AG04450 (cell line): ENCODE results near the gene FCHO1. TPM values are rescaled to one million over a fixed set of nuclear protein-coding genes. Genes with fewer than 3 reads are reported as not detected.

Source experiments
- CTCF ChIA-PET: fragments of 300-600, 350-600 bp; formaldehyde crosslinking; extraction: SDS; loops from one replicate; lab custom pipeline; 2022; ENCODE audit warnings: antibody characterized with exemption, inconsistent platforms; lab: Charles Lee
- POLR2A ChIA-PET: fragments of 350-600 bp; formaldehyde crosslinking; extraction: SDS; loops from one replicate; lab custom pipeline; 2021; ENCODE audit warnings: antibody characterized with exemption, inconsistent platforms; lab: Yijun Ruan, JAX
- DNase-seq: peaks from one replicate; pipeline ENCODE4 v3.0.0-alpha.2; 2011; ENCODE audit warnings: low read depth, low spot score
- H3K27ac ChIP-seq: one replicate; pipeline ENCODE4 v1.5.1; 2012; ENCODE audit warnings: low read depth, low read length, control low read depth
- H3K27me3 ChIP-seq: one replicate; pipeline ENCODE4 v1.6.0; 2012; ENCODE audit warnings: low read length; ENCODE audit not compliant: control insufficient read depth, insufficient read depth
- H3K4me3 ChIP-seq: 2 replicates; pipeline ENCODE4 v1.5.1; 2011; ENCODE audit warnings: mild to moderate bottlenecking, low read depth, low read length, control low read depth
- H3K9me3 ChIP-seq: 2 replicates; pipeline ENCODE4 v1.5.1; 2012; ENCODE audit warnings: low read length; ENCODE audit not compliant: control insufficient read depth, insufficient read depth
- polyA plus RNA-seq: library from polyadenylated mRNA; depleted of rRNA; stranded (reverse); fragments of >200 nt; gene quantifications from 2 replicates; pipeline ENCODE4 v1.2.3, GENCODE V29; 2011
- TF ChIP-seq, protein P1 (sequence below): IDR thresholded peaks from 2 replicates; pipeline ENCODE4 v1.5.1; 2011; ENCODE audit warnings: low read depth, low read length, control low read depth, inconsistent platforms

The FCHO1 gene
- polyA plus RNA-seq, 1 experiment = 0.15 TPM

- Histone ChIP-seq H3K27ac (no peak overlapping the region), H3K4me3 (peak overlapping the region; percentile 37), H3K27me3 (peaks cover 7% of the 10 kb centered on the region), H3K9me3 (peaks cover 6% of the 10 kb centered on the region; the same call in 1 of the 2 replicates)
- no peak for DNase-seq
- TF ChIP-seq, protein P1, sequence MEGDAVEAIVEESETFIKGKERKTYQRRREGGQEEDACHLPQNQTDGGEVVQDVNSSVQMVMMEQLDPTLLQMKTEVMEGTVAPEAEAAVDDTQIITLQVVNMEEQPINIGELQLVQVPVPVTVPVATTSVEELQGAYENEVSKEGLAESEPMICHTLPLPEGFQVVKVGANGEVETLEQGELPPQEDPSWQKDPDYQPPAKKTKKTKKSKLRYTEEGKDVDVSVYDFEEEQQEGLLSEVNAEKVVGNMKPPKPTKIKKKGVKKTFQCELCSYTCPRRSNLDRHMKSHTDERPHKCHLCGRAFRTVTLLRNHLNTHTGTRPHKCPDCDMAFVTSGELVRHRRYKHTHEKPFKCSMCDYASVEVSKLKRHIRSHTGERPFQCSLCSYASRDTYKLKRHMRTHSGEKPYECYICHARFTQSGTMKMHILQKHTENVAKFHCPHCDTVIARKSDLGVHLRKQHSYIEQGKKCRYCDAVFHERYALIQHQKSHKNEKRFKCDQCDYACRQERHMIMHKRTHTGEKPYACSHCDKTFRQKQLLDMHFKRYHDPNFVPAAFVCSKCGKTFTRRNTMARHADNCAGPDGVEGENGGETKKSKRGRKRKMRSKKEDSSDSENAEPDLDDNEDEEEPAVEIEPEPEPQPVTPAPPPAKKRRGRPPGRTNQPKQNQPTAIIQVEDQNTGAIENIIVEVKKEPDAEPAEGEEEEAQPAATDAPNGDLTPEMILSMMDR = no peak
- ChIA-PET POLR2A (interaction anchor here (0.7 kb wide), 1 partner anchor 110 kb away, joined by 5 read pairs; the partner anchor contains the start of gene MAP1S), CTCF (interaction anchor here (0.6 kb wide), 1 partner anchor 29 kb away, joined by 3 read pairs; no protein-coding TSS in a partner anchor)
Measured at GRCh38 chr19:17829855-17830566, 78.7 kb downstream of the FCHO1 start.

GRCh38 chr19:17830567-17831418 lies 79.5 kb downstream of the FCHO1 start:
- no peak overlapping the region for H3K27ac ChIP-seq
- peaks cover 2% of the 10 kb centered on the region for H3K27me3 ChIP-seq
- peak overlapping the region; percentile 45 for H3K4me3 ChIP-seq
- POLR2A ChIA-PET = interaction anchor here (0.9 kb wide), 1 partner anchor 29 kb away, joined by 6 read pairs; the partner anchor contains the start of gene RPL18A
- CTCF ChIA-PET = interaction anchor here (0.5 to 0.6 kb wide), 2 partner anchors 17 to 28 kb away, joined by 3 to 4 read pairs; partner anchors contain the start of gene JAK3
- DNase-seq = no peak
- H3K9me3 ChIP-seq = peaks cover 6% of the 10 kb centered on the region; the same call in 1 of the 2 replicates
- TF ChIP-seq, protein P1 = no peak

DNA sequence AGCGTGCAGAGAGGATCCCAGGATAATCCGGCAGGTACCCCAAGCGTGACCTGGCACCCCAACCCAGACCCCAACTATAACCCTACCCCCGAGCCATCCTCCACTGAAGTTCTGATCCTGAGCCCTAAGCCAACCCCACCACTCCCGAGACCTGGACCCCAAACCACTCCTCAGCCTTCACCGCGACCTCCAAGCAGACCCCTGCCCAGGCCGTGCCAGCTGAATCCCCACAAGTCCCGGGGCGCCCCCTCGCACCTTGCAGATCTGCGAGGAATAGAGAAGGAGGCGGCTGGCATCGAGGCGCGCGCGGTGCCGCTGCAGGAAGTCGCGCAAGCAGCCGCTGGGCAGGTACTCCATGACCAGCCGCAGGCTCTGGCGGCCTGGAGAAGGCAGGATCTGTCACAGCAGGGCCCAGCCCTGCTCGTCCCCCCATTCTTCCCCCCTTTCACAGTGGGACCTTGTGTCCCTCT lies 80.2 kb downstream of the FCHO1 start:
- no peak for DNase-seq
- TF ChIP-seq, protein P1 = no peak
- H3K9me3 ChIP-seq = peaks cover 6% of the 10 kb centered on the region; the same call in 1 of the 2 replicates
- ChIA-PET POLR2A (interaction anchor here (0.9 kb wide), 1 partner anchor 28 kb away, joined by 6 read pairs; the partner anchor contains the start of gene RPL18A), CTCF (no interaction called here)
- H3K4me3 ChIP-seq = peak overlapping the region; percentile 45; the same call in 1 of the 2 replicates
- peaks cover 2% of the 10 kb centered on the region for H3K27me3 ChIP-seq
- no peak overlapping the region for H3K27ac ChIP-seq

DNA sequence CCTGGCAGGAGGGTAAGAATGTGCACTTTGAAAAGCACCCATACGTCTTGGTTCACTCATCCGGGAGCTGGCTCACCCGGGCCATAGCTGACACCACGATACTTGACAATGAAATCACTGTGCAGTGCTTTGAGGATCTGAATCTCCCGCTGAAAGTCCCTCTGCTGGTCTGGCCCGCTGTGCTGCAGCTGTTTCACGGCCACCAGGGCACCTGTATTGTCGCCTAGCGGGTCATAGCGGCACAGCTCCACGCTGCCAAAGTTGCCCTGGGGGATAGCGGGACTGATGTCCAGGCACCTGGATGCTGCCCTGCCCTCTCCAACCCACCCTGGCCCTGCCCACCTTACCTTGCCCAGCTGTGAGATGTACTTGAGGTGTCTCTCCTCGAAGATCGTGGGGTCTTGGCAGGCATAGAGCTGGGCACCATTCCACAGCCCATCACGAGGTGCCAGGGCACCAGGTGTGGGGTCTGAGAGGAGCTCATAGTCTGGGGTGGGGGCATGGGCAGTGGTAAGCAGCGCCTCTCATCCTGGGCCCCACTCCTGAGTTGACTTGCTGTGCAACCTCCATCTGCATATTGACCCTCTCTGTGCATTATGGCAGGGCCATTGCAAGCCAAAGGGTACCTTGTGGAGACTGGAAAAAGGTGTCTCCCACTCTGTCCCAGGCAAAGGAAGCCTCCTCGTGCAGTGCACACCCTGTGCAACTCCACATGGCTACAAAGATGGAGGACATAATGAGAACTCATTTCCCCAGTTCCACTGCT lies 81.3 kb downstream of the FCHO1 start:
- Histone ChIP-seq H3K27ac (no peak overlapping the region), H3K9me3 (peaks cover 6% of the 10 kb centered on the region; the same call in 1 of the 2 replicates), H3K4me3 (no peak overlapping the region), H3K27me3 (peaks cover 2% of the 10 kb centered on the region)
- CTCF ChIA-PET = interaction anchor here (0.5 to 0.7 kb wide), 2 partner anchors 17 to 676 kb away, joined by 3 read pairs; no protein-coding TSS in a partner anchor
- TF ChIP-seq, protein P1 = no peak
- POLR2A ChIA-PET = no interaction called here
- no peak for DNase-seq
